Thymus (tissue), 11 donors: ENCODE data around the gene DAG1. TPM values are rescaled to one million over a fixed set of nuclear protein-coding genes. Genes with fewer than 3 reads are reported as not detected.
"Not testable (repeated sequence)": the region's sequence is repeated elsewhere in the genome, so short reads cannot be mapped to it uniquely, and the experiment has no call there.

Experiments
- DNase-seq, 9 donors: peaks; one replicate each; pipeline ENCODE4 v3.0.0-alpha.2; 2013; ENCODE audit warnings: low spot score in 9 of 9, low read depth in 6 of 9, missing footprints in 1 of 9
- H3K27ac ChIP-seq, 2 donors: one replicate each; pipeline ENCODE4 v1.5.1; 2013; ENCODE audit warnings: control low read depth in 1 of 2, low read depth in 1 of 2, low read length in 1 of 2, mild to moderate bottlenecking in 1 of 2, moderate library complexity in 1 of 2
- H3K27me3 ChIP-seq, 2 donors: one replicate each; pipeline ENCODE4 v1.5.1; 2013; ENCODE audit warnings: low read length in 1 of 2; ENCODE audit not compliant: control insufficient read depth in 2 of 2, insufficient read depth in 1 of 2
- H3K36me3 ChIP-seq, 2 donors: one replicate each; pipeline ENCODE4 v1.5.1; 2013; ENCODE audit warnings: low read length in 1 of 2, mild to moderate bottlenecking in 1 of 2, moderate library complexity in 1 of 2; ENCODE audit not compliant: control insufficient read depth in 2 of 2, insufficient read depth in 2 of 2
- H3K4me1 ChIP-seq, 2 donors: one replicate each; pipeline ENCODE4 v1.5.1; 2013; ENCODE audit warnings: low read length in 2 of 2; ENCODE audit not compliant: control insufficient read depth in 2 of 2, insufficient read depth in 2 of 2
- H3K4me3 ChIP-seq, 2 donors: one replicate each; pipeline ENCODE4 v1.5.1; 2013; ENCODE audit warnings: low read length in 2 of 2, control low read depth in 1 of 2, mild to moderate bottlenecking in 1 of 2
- H3K9me3 ChIP-seq, 2 donors: one replicate each; pipeline ENCODE4 v1.5.1; 2013; ENCODE audit warnings: low read length in 1 of 2, mild to moderate bottlenecking in 1 of 2; ENCODE audit not compliant: control insufficient read depth in 2 of 2, insufficient read depth in 1 of 2
- WGBS: extraction: QIAGEN DNeasy Blood & Tissue Kit; methylation state at CpG from one replicate; pipeline ENCODE4 v1.1.7; 2013; 5-methylcytosine and 5-hydroxymethylcytosine counted together
- polyA plus RNA-seq: library from polyadenylated mRNA; stranded (reverse); fragments of 200-250 nt; gene quantifications from one replicate; pipeline ENCODE4 v1.2.3, GENCODE V29; 2013
- total RNA-seq: library from RNA; stranded (reverse); fragments of 120-200 nt; gene quantifications from one replicate; pipeline ENCODE4 v1.2.4, GENCODE V29; 2013
- donor health status: healthy.

DAG1 gene
- total and polyA plus RNA-seq, 2 donors: 8.5 to 11.5 TPM

- no peak overlapping the region for H3K27ac ChIP-seq
- H3K27me3 ChIP-seq: no peaks in the 10 kb centered on the region
- peaks cover 4 to 8% of the 10 kb centered on the region in 2 donors for H3K36me3 ChIP-seq
- H3K4me3 ChIP-seq: no peak overlapping the region
- H3K4me1 ChIP-seq: no peaks in the 10 kb centered on the region
- 98% methylated on average over 7 of the region's 7 CpGs for whole genome bisulfite sequencing
- DNase-seq: no peak
- no peaks in the 10 kb centered on the region for H3K9me3 ChIP-seq
Measured at GRCh38 chr3:49489247-49489646, 19.2 kb downstream of the DAG1 start.

DNA sequence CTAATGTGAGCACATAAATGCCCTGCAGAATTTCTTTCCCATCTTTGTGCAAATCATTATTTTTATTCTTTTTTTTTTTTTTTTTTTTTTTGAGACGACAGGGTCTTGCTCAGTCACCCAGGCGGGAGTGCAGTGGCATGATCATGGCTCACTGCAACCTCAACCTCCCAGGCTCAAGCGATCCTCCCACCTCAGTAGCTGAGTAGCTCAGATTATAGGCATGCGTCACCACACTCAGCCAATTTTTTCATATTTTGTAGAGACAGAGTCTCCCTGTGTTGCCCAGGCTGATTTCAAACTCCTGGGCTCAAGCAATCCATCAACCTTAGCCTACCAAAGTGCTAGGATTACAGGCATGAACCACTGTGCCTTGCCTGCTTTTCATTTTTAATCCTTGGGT is 22.9 kb downstream of the DAG1 start:
- DNase-seq: no peak
- Histone ChIP-seq H3K27me3 (no peaks in the 10 kb centered on the region), H3K27ac (no peak overlapping the region), H3K4me3 (no peak overlapping the region), H3K36me3 (peaks cover 4 to 17% of the 10 kb centered on the region in 2 donors), H3K4me1 (no peaks in the 10 kb centered on the region), H3K9me3 (no peaks in the 10 kb centered on the region)
- WGBS: 99% methylated on average over 4 of the region's 4 CpGs

DNA sequence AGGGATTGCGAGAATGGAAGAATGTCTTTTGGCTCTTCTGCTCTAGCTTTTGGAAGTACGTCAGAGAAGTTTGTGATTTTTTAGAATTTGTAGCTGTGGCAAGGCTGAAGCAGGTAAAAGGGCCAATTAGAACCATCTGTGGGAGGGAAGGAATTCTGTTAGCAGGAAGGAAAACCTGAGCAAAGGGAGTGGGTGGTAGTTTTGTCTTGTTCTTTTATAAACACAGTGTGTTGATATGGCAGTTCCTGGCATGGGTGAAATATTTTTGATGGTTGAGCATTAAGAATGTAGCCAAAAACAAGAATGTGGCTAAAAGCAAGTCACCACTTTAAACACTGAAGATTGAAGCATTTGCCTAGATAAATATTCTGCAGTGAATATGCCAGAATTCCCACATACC is 23.8 kb downstream of the DAG1 start:
- Histone ChIP-seq H3K36me3 (peaks cover 4 to 17% of the 10 kb centered on the region in 2 donors), H3K9me3 (no peaks in the 10 kb centered on the region)

GRCh38 chr3:49495023-49495422 is 25.0 kb downstream of the DAG1 start:
- no peak for DNase-seq

More for the DNA sequence above, 23.8 kb downstream of the DAG1 start:
- 95% methylated on average over 2 of the region's 2 CpGs for WGBS
- Histone ChIP-seq H3K4me3 (no peak overlapping the region), H3K27ac (no peak overlapping the region), H3K4me1 (no peaks in the 10 kb centered on the region), H3K27me3 (no peaks in the 10 kb centered on the region)
- DNase-seq: no peak

GRCh38 chr3:49496845-49497244 is 26.8 kb downstream of the DAG1 start:
- WGBS: 98% methylated on average over 4 of the region's 4 CpGs
- not testable (repeated sequence) for H3K9me3 ChIP-seq, H3K27ac ChIP-seq, H3K4me3 ChIP-seq, DNase-seq, H3K27me3 ChIP-seq, H3K4me1 ChIP-seq
- peaks cover 0 to 17% of the 10 kb centered on the region in 2 donors for H3K36me3 ChIP-seq

More at GRCh38 chr3:49495023-49495422, 25.0 kb downstream of the DAG1 start:
- H3K27ac ChIP-seq: peak overlapping the region in 1 of 2 donors; percentile 18
- H3K4me3 ChIP-seq: no peak overlapping the region
- H3K27me3 ChIP-seq: no peaks in the 10 kb centered on the region
- H3K4me1 ChIP-seq: no peaks in the 10 kb centered on the region
- no peaks in the 10 kb centered on the region for H3K9me3 ChIP-seq
- peaks cover 0 to 17% of the 10 kb centered on the region in 2 donors for H3K36me3 ChIP-seq

- WGBS: 98% methylated on average over 4 of the region's 4 CpGs
- H3K27me3 ChIP-seq: no peaks in the 10 kb centered on the region
Measured at GRCh38 chr3:49497606-49498005, 27.5 kb downstream of the DAG1 start.

GRCh38 chr3:49498239-49498638 is 28.2 kb downstream of the DAG1 start:
- H3K27ac ChIP-seq: no peak overlapping the region
- WGBS: 99% methylated on average over 1 of the region's 1 CpG

More at GRCh38 chr3:49497606-49498005, 27.5 kb downstream of the DAG1 start:
- H3K4me1 ChIP-seq: peaks cover 0 to 7% of the 10 kb centered on the region in 2 donors
- peaks cover 0 to 17% of the 10 kb centered on the region in 2 donors for H3K36me3 ChIP-seq
- H3K27ac ChIP-seq: no peak overlapping the region
- no peak for DNase-seq
- H3K9me3 ChIP-seq: no peaks in the 10 kb centered on the region
- H3K4me3 ChIP-seq: no peak overlapping the region

GRCh38 chr3:49498648-49499047 is 28.6 kb downstream of the DAG1 start:
- Histone ChIP-seq H3K9me3 (no peaks in the 10 kb centered on the region), H3K4me3 (no peak overlapping the region), H3K27ac (no peak overlapping the region), H3K27me3 (no peaks in the 10 kb centered on the region), H3K4me1 (peaks cover 0 to 7% of the 10 kb centered on the region in 2 donors), H3K36me3 (peaks cover 0 to 10% of the 10 kb centered on the region in 2 donors)
- WGBS: 96% methylated on average over 3 of the region's 3 CpGs
- DNase-seq: no peak

More at GRCh38 chr3:49498239-49498638, 28.2 kb downstream of the DAG1 start:
- H3K4me1 ChIP-seq: peaks cover 0 to 7% of the 10 kb centered on the region in 2 donors
- no peak for DNase-seq
- H3K27me3 ChIP-seq: no peaks in the 10 kb centered on the region
- no peak overlapping the region for H3K4me3 ChIP-seq
- H3K36me3 ChIP-seq: peaks cover 0 to 12% of the 10 kb centered on the region in 2 donors
- no peaks in the 10 kb centered on the region for H3K9me3 ChIP-seq

DNA sequence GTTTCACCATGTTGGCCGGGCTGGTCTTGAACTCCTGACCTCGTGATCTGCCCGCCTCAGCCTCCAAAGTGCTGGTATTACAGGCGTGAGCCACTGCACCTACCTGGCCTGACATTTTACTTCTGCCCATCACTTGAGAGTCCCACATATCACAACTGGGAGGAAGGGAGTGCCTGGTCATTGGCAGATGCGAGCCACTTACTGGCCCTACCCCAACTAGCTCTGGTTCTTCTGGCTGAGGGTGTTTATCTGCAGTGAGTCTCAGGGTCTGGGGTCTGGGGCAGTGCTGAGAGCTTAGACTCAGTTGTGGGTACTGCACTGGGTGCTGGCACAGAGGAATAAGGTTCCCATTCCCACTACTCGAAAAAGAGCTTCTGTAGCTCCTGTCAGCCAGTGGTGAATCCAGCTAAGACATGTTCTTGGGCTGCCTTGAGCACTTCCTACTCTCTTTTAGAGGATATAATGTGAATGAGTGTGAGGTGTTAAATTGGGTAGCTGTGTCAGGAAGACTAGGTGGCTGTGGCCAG is 30.2 kb downstream of the DAG1 start:
- peak overlapping the region in 1 of 2 donors; percentile 61 for H3K27ac ChIP-seq
- peaks cover 0 to 4% of the 10 kb centered on the region in 2 donors for H3K36me3 ChIP-seq
- H3K27me3 ChIP-seq: no peaks in the 10 kb centered on the region
- peaks cover 0 to 7% of the 10 kb centered on the region in 2 donors for H3K4me1 ChIP-seq
- no peaks in the 10 kb centered on the region for H3K9me3 ChIP-seq
- 97% methylated on average over 6 of the region's 6 CpGs for WGBS
- no peak for DNase-seq
- no peak overlapping the region for H3K4me3 ChIP-seq
